ENCODE measurements around the gene KAT7. TPM values are rescaled to one million over a fixed set of nuclear protein-coding genes. Genes with fewer than 3 reads are reported as not detected.
"Not testable (repeated sequence)": the region's sequence is repeated elsewhere in the genome, so short reads cannot be mapped to it uniquely, and the experiment has no call there.

KAT7 gene
- total RNA-seq = 27.1 and 32.6 TPM in 2 replicates

DNA sequence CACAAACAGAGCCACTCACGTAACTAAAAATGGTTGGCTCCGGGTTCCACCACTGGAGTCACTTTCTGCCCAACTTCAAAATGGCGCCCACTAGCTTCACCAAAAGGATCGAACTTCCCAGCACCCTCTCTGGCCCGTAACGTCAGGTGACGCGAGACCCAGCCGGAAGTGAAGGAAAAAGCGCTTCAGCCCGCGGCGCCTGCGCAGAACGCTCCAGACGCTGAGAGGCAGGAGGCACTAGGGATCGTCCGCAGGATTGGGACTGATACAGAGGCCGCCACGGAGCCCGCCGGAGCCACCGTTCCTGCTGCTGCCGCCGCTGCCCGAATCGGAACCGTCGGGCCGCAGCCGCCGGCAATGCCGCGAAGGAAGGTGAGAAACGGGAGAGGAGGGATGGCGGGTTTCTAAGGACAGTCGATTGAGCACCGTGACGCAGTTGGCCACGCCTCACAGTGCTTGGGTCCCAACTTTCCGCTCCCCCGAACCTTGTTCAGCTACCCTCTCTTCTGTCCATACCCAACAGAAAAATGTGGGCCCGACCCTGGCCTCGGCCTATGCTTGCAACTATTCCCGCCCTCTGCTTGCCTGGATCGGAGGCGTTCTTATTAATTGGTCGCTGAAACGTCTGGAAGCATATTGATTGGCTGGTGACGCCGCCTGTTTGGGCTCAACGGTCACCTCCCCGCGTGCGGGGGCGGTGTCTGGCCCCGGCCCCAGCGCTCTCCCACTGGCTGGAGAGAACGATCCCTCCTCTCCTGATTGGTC is at the start of gene KAT7:
KAT7 (plus strand) TSS at position 204 of the 765 bp plus-strand sequence; CDS start at position 358, 154 bp downstream.
- peak; percentile 99 to 100 for DNase-seq (ENCODE audit: low read depth in 2 of 2)

DNA sequence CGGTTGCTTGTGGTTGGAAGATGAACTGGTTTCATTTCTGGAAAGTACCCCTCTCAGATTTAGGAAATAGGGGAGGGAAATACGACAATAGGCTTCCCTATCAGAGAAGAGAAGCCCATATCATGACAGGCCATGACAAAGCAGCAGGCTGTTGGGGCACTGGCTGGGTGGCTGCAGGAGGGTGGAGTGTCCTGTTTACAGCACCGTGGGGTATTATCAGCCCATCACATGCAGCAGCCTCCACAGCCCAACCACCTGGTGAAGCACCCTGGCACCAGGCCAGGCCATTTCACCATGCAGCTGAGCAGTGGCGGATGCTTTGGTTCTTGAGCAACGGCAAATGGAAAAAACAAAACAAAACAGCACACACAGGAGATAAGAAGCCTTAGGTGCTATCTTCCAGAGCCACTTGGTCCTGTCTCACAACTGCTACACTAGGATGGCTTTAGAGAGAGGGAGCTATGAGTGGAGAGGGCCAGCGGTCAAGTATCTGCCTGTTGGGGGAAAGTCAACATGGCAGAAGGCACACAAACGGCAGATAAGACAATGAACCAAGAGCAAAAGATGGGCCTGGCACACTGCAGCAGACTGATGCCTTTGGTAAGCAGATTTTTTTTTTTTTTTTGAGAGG is 48.7 kb upstream of the KAT7 start:
- peak; percentile 86 to 94 for DNase-seq (ENCODE audit: low read depth in 2 of 2)

DNA sequence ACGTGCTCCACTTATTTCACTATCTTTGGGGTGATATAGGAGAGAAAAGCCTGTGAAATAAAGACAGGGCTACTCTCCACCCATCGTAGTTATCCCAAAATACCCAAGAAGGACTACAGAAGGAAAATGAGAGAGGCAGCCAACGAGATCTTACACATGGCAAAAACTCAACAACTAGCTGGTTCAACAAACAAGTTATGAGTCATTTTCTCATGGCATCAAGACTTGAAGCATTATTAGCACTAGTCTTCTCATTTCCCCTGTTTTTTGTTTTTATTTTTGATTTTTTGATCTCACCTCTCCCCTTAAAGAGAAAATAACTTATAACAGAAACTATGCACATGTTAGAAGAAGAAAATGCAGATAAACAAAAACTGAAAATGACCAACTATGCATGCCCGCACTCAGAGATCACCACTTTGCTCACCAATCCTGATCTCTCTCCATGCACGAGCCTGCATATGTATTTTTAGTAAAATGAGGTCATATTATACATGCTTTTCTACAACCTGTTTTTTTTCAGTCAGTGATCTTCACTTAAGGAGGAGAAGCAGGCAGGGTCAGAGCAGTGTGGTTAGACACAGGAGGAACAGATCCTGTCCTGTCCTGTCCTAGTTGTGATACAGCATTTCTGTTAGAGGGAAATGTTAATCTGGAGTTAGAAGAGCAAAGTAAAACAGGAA is 47.3 kb upstream of the KAT7 start:
- DNase-seq (ENCODE audit: low read depth in 2 of 2) = peak in 1 of 2 donors; percentile 32

DNA sequence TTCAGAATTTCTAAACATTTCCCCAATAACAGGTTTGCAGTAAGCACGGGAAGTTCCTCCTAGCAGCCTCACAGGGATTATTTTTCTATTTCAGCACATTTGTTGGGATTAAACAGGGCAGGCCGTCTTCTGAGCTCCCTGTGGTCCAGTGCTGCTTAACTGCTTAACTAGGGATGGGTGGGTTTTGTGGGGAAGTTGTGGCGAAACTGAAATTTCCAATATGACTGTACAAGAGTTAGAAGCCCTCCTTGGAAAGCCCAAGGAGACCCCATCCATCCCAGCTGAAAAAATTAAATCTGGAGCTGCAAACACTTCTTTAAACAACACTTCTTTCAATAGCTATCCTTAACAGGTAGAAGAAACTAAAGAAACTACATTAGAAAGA is 46.8 kb upstream of the KAT7 start:
- no peak for DNase-seq (ENCODE audit: low read depth in 2 of 2)

DNA sequence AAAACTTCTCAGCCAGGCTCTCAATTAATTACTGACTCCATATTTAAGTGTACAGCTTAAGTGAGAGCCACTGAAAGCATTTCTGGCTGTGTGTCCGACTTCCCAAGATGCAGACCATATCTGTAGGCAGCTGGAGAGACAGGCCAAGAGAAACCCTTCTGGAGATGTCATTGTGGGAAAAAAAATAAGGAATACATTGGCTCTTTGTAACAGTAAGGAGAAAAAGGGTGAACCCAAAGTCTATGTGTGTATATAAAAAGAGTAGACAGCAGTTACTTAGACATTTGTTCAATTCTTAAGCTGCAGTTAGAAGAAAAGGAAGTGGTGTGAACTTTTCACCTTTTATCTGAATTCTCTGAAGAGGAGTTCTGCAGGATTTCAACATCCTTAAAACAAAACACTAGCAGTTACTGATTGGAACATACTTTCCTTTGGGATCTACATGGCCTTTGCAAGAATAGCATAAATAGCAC is 46.3 kb upstream of the KAT7 start:
- no peak for DNase-seq (ENCODE audit: low read depth in 2 of 2)

DNA sequence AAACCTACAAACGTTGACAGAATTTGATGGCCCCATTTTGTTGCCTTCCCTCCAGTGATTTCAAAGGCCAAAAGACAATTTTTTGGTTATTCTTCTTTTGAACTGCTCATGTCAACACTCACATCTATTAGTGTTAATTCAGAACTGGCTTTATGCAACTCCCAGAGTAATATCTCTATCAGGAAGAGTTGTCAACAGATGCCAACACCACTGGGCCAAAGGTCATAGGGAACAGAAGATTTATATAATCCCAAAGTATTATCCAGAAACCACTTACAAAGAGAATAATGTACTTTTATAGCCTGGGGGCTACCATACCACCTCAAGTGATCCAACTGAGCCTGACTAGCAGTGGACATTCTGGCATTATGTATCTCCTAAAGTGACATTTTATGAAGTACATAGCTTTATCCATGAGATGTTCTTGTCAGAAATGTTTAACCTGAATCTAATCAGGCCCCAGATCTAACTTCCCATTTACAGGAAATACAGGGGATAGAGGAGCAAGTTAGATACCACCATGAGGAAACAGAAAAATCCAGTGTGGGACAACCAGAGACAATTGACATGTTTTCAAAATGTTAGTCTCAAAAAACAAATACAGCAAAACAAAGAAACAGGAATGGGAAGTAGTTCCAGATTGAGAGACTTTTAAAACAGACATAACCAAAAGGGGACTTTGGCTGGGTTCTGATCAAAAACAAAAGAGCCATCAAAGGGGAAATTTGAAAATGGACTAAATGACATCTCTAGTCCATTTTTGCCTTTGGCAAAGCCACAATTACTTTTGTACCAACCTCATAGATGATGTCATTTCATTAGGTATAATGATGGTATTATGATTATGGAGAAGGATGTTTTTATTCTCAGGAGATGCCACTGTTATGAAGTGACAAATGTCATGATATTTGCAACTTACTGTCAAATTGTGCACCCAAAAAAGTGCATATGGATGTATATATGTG is 43.0 kb upstream of the KAT7 start:
- DNase-seq (ENCODE audit: low read depth in 2 of 2) = no peak

DNA sequence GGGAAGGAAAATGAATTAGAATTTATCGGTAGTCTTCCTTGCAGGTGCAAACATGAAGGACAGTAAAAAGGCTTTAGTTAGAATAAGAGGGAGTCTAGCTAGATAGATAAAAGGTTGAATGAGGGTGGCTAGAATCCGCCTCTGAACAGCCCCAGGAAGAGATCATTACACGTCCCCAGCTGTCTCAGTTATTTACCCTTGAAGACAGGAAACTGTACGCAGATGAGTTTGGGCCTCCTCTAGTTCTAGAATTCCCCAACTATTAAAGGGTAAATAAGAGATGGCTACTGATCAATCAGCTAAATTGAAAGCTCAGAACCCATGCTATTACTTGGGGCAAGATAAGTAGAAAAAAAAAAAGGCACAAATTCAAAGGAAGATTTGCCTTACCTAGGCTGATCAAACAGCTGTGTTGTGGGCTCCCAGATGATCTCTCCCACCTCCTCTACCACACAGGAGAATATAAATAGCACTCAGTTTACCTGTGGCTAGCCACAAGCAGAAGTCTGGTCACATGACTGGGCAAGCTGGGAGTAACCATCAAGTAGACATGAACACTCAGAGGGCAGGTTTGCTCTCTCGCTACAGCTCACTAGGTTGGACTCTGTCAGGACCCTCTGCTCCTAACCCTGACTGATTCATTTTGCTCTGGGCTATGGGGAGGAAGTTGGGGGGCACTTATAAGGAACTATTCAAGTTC is 41.5 kb upstream of the KAT7 start:
- no peak for DNase-seq (ENCODE audit: low read depth in 2 of 2)

DNA sequence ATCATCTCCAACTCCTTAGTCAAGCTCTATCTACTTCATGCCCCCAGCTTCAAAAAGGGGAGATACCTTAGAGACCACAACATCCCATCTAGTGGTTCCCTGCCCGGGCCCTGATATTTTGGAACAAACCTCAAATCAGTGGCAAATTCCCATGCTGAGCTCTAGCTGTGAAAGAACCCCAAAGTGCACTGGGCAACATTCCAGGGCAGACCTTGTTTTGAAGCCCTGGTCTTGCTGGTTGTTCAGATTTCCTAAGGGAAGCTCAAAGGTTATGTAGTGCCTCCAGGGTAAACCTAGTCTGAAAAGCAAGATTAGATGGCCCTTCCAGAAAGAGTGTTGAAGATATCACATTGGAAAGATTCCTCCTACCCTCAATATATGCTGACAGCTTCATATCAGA is 40.8 kb upstream of the KAT7 start:
- no peak for DNase-seq (ENCODE audit: low read depth in 2 of 2)

DNA sequence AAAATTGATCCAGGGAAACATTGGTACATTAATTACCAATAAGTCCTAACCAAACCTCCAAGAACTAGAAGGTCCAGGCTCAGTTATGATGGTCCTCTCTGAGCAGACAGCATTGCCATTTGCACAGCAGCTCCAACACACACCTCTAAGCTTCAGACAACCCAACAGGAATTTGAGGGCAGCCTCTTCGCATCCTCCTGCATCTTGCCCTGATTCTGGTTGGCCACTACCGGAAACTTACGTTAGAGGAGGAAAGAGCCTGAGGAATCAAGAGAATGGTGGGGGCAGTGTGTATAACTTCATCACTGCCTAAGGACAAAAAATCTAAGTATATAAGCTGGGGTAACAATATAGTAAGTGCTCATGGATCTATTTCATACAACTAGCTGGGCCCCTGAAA is 40.3 kb upstream of the KAT7 start:
- DNase-seq (ENCODE audit: low read depth in 2 of 2) = no peak

DNA sequence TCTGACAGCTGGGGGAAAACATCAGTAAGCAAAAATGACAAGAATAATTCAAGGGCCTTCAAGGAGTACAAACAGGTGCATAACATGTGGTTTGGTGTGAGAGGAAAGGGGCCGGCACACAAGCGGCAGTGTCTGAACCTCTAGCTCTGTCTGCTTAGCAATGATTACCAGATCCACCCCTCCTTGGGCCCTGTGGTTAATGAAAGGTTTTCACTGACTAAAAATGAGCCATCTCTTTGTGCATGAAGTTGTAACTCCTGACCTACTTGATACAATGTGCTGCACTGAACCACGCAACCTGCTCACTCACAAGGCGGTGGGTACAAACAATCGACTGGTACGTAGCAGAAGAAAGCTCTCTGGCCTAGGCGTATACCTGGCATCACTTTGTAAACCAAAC is 39.7 kb upstream of the KAT7 start:
- DNase-seq (ENCODE audit: low read depth in 2 of 2) = no peak

DNA sequence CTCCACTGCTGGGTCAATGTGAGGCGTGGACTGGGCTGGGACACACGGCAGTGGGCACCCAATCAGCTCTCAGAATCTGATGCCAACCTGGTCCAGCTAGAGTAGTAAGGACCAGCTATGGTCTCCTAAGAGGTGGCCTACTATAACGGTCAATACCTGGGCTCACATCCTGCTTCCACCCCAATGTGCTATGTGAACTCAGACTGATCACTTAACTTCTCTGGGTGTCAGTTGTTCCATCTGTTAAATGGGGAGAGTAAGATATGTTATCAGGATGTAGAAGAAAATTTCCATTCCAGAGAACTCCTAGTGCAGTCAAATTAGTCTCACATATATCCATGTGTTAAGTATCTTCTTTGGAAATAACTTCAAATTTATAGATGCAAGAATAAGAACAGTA is 38.8 kb upstream of the KAT7 start:
- DNase-seq (ENCODE audit: low read depth in 2 of 2) = no peak

DNA sequence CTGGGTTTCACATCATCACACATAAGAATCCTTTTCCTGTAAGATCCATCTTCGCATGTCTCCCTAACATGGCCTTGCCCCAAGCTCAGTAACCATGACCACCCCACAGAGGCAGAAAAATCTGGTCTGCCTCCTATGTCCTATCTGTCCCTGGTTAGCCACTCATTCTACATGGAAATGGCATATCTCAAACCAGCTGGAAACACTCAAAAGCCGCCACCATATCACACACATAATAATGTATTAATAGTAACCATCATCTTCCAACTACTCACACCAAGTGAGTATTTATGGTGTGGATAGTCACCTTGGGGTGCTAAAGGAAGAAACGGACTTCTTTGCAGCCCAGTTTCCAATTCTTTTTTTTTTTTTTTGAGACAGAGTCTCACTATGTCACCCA is 36.0 kb upstream of the KAT7 start:
- no peak for DNase-seq (ENCODE audit: low read depth in 2 of 2)

DNA sequence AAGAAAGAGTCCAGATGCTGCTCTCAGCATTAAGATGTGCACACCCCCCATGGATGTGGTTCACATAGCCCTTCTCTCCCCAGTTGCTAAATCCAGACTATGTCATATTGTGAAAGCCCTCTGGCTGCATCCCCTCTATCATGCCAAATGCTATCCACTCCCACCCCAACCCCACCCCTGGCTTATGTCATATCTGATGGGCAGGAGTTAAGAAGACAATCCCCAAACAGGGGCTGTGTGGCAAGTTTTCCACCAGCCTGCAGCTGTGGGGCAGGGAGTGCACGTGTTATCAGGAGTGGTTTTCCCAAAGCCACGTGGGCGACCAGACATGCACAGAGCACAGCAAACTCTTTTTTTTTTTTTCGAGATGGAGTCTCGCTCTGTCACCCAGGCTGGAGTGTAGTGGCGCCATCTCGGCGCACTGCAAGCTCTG is 34.5 kb upstream of the KAT7 start:
- no peak for DNase-seq (ENCODE audit: low read depth in 2 of 2)

DNA sequence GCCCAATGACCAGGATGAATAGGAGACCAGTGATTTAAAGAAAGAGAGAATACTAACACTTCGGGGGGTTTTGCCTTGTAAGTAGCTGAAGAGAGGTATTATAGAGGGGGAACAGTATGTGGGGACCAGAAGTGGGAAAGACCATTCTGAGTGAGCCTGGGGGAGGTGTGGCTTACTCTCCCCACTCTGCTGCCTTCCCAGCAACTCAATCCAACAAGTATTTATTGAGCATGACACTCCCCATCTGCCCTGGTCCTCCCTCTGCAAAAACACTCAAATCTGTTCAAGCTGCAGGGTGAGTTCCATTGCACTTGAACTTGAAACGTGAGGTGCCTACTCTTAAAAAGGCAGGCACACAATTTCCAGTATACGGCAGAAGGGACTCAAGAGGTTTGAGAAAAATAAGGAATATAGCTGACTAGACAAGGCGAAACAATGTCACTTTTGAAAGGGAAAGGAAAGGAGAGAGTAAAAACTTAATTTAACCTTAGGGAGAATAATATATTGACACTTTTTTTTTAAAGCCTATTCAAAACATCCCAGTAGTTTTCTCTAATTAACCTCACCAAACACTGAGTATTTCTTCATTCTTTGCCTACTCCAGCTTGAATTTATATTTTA is 32.7 kb upstream of the KAT7 start:
- DNase-seq (ENCODE audit: low read depth in 2 of 2) = no peak

DNA sequence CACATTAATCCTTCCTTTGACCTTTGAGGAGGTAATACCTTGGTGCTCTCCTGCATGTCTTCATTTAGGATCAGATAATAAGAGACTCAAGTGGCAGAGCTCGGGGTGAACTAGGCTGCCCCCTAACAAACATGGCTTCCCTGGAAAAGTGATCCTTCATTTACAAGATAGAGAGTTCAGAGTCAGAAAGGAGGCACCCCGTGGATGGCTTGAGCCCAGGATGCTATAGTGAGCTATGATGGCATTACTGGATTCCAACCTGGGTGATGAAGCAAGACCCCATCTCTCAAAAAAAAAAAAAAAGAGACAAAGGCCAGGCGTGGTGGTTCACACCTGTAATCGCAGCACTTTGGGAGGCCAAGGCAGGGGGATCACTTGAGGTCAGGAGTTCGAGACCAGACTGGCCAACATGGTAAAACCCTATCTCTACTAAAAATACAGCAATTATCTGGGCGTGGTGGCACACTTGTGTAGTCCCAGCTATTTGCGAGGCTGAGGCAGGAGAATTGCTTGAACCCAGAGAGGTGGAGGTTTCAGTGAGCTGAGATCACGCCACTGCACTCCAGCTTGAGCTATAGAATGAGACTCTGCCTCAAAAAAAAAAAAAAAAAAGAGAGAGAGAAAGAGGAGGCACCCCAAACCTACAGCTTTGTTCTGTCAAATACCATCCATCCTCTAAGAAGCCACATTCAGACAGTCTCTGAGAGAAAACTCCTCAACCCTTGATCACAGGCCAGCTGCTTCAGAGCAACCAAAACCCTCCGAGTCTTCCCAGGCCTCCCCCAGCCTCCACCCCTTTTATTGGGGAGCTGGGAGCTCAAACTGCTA is 31.9 kb upstream of the KAT7 start:
- DNase-seq (ENCODE audit: low read depth in 2 of 2) = no peak

DNA sequence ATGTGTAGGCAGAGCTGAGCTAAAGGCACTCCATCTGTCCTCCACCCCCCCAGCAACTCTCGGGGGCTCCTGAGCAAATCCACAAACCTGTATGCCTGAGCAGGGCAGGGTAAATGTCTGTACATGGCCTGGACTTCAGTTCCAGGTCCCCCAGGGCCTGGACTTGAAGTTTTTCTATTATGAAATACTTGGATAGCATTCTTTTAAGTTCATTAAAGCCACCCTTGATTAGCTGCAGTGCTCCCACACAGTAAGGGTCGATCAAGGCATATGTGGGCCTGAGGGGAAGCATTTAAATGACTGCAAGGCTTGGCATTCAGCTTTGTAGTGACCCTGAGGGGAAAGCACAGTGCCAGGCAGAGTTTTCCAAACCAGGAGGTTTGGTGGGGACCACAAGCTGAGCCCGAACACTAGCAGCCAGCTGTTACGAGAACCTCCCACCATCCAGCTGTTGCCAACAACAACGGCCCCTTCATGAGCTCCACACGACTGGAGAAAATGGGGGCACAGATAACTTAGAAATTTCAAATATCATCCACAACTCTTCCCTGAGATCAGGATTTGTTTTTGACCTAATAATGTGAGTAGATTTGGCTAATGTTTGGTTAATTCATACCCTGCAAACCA is 31.2 kb upstream of the KAT7 start:
- DNase-seq (ENCODE audit: low read depth in 2 of 2) = no peak

DNA sequence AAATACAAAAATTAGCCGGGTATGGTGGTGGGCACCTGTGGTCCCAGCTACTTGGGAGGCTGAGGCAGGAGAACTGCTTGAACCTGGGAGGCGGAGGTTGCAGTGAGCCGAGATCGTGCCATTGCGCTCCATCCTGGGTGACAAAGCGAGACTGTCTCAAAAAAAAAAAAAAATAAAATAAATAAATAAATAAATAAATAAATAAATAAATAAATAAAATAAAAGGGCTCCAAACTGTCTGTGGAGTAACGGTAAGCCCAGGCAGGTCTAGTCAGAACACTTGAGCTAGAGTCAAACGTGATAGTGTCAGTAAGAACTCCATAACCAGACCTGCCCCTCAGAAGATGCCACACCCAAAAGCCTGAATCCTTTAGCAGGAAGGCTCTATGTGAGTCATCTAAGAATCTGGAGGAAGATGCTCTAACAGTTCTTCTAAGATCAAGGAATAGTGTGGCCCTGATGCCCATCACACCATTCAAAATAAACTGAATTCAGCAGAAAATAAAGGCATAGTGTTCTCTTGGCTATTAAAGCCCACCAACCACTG is 29.9 kb upstream of the KAT7 start:
- not testable (repeated sequence) for DNase-seq (ENCODE audit: low read depth in 2 of 2)

DNA sequence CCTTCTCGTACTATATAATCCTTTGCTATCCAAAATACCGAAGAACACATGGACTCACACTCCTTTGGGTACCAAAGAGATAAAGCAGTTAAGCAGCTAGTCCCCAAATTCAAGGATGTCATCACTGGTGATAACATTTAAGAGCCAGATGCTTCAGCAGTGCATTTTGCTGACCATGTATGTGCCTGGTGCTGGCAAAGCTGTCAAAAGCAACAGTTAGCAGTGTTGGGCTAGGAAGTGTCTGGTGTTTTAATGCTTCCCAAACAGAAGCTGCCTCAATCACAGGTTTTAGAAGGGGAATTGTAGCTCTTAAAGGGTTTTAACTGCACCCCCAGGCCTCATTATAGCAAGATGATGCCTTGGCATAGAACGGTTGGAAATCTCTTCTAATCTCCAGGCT is 29.3 kb upstream of the KAT7 start:
- DNase-seq (ENCODE audit: low read depth in 2 of 2) = no peak

DNA sequence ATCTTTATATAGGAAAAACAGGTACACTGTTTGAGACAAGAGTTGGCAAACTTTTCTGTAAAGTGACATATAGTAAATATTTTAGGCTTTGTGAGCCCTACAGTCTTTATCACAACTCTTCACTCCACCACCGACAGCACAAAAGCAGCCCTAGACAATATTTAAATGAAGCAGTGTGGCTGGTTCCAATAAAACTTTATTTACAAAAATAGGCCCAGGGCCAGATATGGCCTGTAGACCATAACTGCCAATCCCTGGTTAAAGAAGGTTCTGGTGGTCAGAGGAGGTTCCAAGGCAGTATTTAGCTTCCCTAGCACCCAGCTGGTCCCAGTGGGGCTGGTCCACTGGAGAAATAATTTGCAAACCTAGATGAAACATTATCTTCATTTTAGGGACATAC is 28.2 kb upstream of the KAT7 start:
- DNase-seq (ENCODE audit: low read depth in 2 of 2) = no peak

Data from dermis microvascular lymphatic vessel endothelial cell (primary cell).